Measurements from ENCODE around the gene ATP8B1.
A peak's percentile ranks its signal among the peaks of the same experiment; 100 is the strongest.

Gene ATP8B1

DNA sequence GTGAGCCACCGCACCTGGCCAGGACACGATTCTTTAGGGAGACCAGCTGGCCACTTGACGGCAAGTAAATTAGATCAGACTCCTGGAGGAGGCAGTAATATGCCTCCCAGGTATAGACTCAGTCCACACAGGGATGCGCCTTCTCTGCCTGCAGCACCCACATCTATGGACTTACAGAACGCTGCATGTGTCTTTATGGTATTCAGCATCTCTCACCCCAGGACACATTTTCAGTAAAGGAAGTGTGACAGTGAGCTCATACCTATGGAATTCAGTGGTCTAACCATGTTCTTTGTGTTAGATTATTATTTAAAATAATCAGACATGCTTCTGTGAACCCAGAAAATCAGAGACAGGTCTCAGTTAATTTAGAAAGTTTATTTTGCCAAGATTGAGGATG, 175.6 kb downstream of the ATP8B1 start (continued):
- TF ChIP-seq, protein P1, sequence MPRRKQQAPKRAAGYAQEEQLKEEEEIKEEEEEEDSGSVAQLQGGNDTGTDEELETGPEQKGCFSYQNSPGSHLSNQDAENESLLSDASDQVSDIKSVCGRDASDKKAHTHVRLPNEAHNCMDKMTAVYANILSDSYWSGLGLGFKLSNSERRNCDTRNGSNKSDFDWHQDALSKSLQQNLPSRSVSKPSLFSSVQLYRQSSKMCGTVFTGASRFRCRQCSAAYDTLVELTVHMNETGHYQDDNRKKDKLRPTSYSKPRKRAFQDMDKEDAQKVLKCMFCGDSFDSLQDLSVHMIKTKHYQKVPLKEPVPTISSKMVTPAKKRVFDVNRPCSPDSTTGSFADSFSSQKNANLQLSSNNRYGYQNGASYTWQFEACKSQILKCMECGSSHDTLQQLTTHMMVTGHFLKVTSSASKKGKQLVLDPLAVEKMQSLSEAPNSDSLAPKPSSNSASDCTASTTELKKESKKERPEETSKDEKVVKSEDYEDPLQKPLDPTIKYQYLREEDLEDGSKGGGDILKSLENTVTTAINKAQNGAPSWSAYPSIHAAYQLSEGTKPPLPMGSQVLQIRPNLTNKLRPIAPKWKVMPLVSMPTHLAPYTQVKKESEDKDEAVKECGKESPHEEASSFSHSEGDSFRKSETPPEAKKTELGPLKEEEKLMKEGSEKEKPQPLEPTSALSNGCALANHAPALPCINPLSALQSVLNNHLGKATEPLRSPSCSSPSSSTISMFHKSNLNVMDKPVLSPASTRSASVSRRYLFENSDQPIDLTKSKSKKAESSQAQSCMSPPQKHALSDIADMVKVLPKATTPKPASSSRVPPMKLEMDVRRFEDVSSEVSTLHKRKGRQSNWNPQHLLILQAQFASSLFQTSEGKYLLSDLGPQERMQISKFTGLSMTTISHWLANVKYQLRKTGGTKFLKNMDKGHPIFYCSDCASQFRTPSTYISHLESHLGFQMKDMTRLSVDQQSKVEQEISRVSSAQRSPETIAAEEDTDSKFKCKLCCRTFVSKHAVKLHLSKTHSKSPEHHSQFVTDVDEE (CRISPR knock-in tag; IDR thresholded peaks at IDR 0.05): no peak
- TF ChIP-seq CSDC2 (CRISPR knock-in tag; IDR thresholded peaks at IDR 0.05) (no peak), ZFP30 (CRISPR knock-in tag; IDR thresholded peaks at IDR 0.05) (no peak), ARNTL (CRISPR knock-in tag; IDR thresholded peaks at IDR 0.05; ENCODE audit: borderline replicate concordance, low read depth) (no peak)
- TF ChIP-seq, protein P2, sequence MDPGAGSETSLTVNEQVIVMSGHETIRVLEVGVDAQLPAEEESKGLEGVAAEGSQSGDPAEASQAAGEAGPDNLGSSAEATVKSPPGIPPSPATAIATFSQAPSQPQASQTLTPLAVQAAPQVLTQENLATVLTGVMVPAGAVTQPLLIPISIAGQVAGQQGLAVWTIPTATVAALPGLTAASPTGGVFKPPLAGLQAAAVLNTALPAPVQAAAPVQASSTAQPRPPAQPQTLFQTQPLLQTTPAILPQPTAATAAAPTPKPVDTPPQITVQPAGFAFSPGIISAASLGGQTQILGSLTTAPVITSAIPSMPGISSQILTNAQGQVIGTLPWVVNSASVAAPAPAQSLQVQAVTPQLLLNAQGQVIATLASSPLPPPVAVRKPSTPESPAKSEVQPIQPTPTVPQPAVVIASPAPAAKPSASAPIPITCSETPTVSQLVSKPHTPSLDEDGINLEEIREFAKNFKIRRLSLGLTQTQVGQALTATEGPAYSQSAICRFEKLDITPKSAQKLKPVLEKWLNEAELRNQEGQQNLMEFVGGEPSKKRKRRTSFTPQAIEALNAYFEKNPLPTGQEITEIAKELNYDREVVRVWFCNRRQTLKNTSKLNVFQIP (CRISPR knock-in tag; IDR thresholded peaks at IDR 0.05; ENCODE audit: borderline replicate concordance, low read depth): no peak

DNA sequence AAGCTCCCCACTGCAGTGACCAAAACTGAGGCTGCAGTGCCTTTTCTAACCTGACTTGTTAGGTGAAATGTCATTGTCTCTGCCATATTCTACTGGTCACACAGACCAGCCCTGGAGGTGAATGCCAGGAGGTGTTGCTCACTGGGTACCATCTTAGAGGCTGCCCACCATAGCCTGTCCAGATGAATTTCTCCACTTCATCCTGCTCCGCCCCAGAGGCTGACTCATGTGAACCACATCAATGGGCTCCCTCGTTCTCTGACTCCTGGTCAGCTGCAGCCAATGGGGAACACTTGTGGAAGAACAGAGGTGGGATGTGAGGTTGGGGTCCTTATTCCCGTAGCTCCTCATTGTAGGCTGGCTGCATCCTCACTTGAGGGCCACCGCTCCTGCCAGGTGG, 178.1 kb downstream of the ATP8B1 start:
- no peak for ATAC-seq
- TF ChIP-seq ZNF70 (CRISPR knock-in tag; IDR thresholded peaks at IDR 0.05): no peak
- TF ChIP-seq, protein P2 (CRISPR knock-in tag; IDR thresholded peaks at IDR 0.05; ENCODE audit: borderline replicate concordance, low read depth): no peak
- TF ChIP-seq RARB (CRISPR knock-in tag; IDR thresholded peaks at IDR 0.05): no peak
- TF ChIP-seq, protein P3, sequence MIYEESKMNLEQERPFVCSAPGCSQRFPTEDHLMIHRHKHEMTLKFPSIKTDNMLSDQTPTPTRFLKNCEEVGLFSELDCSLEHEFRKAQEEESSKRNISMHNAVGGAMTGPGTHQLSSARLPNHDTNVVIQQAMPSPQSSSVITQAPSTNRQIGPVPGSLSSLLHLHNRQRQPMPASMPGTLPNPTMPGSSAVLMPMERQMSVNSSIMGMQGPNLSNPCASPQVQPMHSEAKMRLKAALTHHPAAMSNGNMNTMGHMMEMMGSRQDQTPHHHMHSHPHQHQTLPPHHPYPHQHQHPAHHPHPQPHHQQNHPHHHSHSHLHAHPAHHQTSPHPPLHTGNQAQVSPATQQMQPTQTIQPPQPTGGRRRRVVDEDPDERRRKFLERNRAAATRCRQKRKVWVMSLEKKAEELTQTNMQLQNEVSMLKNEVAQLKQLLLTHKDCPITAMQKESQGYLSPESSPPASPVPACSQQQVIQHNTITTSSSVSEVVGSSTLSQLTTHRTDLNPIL (CRISPR knock-in tag; IDR thresholded peaks at IDR 0.05; ENCODE audit: low read depth): no peak
- TF ChIP-seq ISL1 (CRISPR knock-in tag; IDR thresholded peaks at IDR 0.05): no peak
- no peak for TF ChIP-seq ZNF565 (CRISPR knock-in tag; conservative IDR thresholded peaks at IDR 0.05; ENCODE audit: low read depth)
- TF ChIP-seq BACH2 (CRISPR knock-in tag; IDR thresholded peaks at IDR 0.05; ENCODE audit: borderline replicate concordance): no peak
- TF ChIP-seq TCF4 (CRISPR knock-in tag; IDR thresholded peaks at IDR 0.05; ENCODE audit: borderline replicate concordance): no peak
- no peak for TF ChIP-seq OSR1 (CRISPR knock-in tag; IDR thresholded peaks at IDR 0.05)

DNA sequence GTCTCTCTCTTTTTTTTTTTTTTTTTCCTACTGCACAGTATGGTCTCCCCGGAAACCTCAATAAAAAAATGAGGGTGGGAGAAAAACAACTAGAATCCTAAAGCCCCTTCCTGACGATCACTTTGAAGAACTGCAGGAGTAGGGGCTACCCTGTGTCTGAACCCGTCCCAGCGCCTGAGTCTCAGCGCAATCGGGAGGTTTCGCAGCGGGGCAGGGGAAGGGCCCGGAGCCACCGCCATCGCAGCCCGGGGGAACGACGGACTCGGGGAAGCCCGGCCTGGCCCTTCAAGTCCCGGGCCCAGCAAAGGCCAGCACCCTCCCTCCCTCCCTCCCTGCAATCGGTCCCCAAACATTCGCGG, 181.9 kb downstream of the ATP8B1 start:
- TF ChIP-seq RARB (CRISPR knock-in tag; IDR thresholded peaks at IDR 0.05): no peak
- no peak for TF ChIP-seq ZNF70 (CRISPR knock-in tag; IDR thresholded peaks at IDR 0.05)
- TF ChIP-seq ISL1 (CRISPR knock-in tag; IDR thresholded peaks at IDR 0.05): no peak
- TF ChIP-seq PPARA (CRISPR knock-in tag; IDR thresholded peaks at IDR 0.05; ENCODE audit: borderline replicate concordance): no peak
- no peak for TF ChIP-seq OSR1 (CRISPR knock-in tag; IDR thresholded peaks at IDR 0.05)
- TF ChIP-seq ARNTL (CRISPR knock-in tag; IDR thresholded peaks at IDR 0.05; ENCODE audit: borderline replicate concordance, low read depth): no peak
- TF ChIP-seq ZFP30 (CRISPR knock-in tag; IDR thresholded peaks at IDR 0.05): no peak
- no peak for TF ChIP-seq BACH2 (CRISPR knock-in tag; IDR thresholded peaks at IDR 0.05; ENCODE audit: borderline replicate concordance)
- TF ChIP-seq TOX (CRISPR knock-in tag; IDR thresholded peaks at IDR 0.05; ENCODE audit: borderline replicate concordance): no peak
- no peak for TF ChIP-seq GLIS3 (CRISPR knock-in tag; IDR thresholded peaks at IDR 0.05)
- TF ChIP-seq ZNF565 (CRISPR knock-in tag; conservative IDR thresholded peaks at IDR 0.05; ENCODE audit: low read depth): no peak
- TF ChIP-seq ZFP3 (CRISPR knock-in tag; IDR thresholded peaks at IDR 0.05): no peak
- TF ChIP-seq, protein P4, sequence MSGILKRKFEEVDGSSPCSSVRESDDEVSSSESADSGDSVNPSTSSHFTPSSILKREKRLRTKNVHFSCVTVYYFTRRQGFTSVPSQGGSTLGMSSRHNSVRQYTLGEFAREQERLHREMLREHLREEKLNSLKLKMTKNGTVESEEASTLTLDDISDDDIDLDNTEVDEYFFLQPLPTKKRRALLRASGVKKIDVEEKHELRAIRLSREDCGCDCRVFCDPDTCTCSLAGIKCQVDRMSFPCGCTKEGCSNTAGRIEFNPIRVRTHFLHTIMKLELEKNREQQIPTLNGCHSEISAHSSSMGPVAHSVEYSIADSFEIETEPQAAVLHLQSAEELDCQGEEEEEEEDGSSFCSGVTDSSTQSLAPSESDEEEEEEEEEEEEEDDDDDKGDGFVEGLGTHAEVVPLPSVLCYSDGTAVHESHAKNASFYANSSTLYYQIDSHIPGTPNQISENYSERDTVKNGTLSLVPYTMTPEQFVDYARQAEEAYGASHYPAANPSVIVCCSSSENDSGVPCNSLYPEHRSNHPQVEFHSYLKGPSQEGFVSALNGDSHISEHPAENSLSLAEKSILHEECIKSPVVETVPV (CRISPR knock-in tag; IDR thresholded peaks at IDR 0.05): no peak
- TF ChIP-seq, protein P5, sequence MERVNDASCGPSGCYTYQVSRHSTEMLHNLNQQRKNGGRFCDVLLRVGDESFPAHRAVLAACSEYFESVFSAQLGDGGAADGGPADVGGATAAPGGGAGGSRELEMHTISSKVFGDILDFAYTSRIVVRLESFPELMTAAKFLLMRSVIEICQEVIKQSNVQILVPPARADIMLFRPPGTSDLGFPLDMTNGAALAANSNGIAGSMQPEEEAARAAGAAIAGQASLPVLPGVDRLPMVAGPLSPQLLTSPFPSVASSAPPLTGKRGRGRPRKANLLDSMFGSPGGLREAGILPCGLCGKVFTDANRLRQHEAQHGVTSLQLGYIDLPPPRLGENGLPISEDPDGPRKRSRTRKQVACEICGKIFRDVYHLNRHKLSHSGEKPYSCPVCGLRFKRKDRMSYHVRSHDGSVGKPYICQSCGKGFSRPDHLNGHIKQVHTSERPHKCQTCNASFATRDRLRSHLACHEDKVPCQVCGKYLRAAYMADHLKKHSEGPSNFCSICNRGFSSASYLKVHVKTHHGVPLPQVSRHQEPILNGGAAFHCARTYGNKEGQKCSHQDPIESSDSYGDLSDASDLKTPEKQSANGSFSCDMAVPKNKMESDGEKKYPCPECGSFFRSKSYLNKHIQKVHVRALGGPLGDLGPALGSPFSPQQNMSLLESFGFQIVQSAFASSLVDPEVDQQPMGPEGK (CRISPR knock-in tag; IDR thresholded peaks at IDR 0.05; ENCODE audit: borderline replicate concordance): no peak
- TF ChIP-seq SNAI2 (CRISPR knock-in tag; IDR thresholded peaks at IDR 0.05): no peak
- TF ChIP-seq ZC3H10 (CRISPR knock-in tag; IDR thresholded peaks at IDR 0.05): no peak
- TF ChIP-seq ZNF8 (CRISPR knock-in tag; IDR thresholded peaks at IDR 0.05): no peak
- TF ChIP-seq, protein P3 (CRISPR knock-in tag; IDR thresholded peaks at IDR 0.05; ENCODE audit: low read depth): no peak
- TF ChIP-seq TCF4 (CRISPR knock-in tag; IDR thresholded peaks at IDR 0.05; ENCODE audit: borderline replicate concordance): no peak
- TF ChIP-seq, protein P1 (CRISPR knock-in tag; IDR thresholded peaks at IDR 0.05): no peak
- ATAC-seq: peak; percentile 62

All from SK-N-SH treated with all-trans-retinoic acid at 6 μM for 48 hours (cell line).